B cell (primary cell): ENCODE results near the gene ABHD2.

Experiments used
- CTCF ChIP-seq: fragments of 200-600 bp; IDR thresholded peaks from one replicate; pipeline ENCODE4 v1.8.0; 2022; ENCODE audit warnings: antibody characterized with exemption, mild to moderate bottlenecking
- EZH2 ChIP-seq: IDR thresholded peaks from 2 replicates; pipeline ENCODE4 v1.6.1; 2012; ENCODE audit warnings: borderline replicate concordance, low read depth, mild to moderate bottlenecking, moderate library complexity, low read length; ENCODE audit not compliant: insufficient read depth, poor library complexity, severe bottlenecking

- TF ChIP-seq CTCF (no peak), EZH2 (no peak)
Observed at GRCh38 chr15:89165677-89166076, 77.4 kb downstream of the ABHD2 start.
